Activated CD8-positive, alpha-beta memory T cell treated with anti-CD3 and anti-CD28 coated beads, Interleukin-2, amount 50 U/mL, for 24 hours (primary cell): Measurements from ENCODE around the gene ROBO1.

Source experiments
- DNase-seq: peaks from one replicate; pipeline ENCODE4 v3.0.0-alpha.2; 2020; ENCODE audit errors: extremely low read depth

Gene ROBO1

DNA sequence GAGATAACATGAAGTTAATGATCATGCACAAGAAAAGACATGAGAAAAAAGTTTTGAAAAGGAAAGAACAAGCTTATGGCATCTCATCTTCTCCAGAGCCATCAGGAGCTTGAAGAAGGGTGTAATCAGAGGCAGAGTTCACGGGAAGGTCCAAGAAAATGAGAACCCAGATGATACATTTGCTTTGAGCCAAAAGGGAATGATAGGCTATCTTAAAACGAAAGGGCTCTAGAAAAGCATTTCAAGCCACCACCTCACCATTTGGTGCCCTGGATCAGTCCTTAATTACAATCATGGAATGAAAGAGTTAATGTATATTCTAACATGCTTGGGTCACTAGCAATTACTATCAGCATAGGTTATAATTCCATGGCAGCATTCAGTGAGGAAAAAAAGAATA, 781.8 kb downstream of the ROBO1 start:
- DNase-seq: no peak

- DNase-seq: no peak
These were observed 788.8 kb downstream of the ROBO1 start for GRCh38 chr3:78979028-78979427.

DNA sequence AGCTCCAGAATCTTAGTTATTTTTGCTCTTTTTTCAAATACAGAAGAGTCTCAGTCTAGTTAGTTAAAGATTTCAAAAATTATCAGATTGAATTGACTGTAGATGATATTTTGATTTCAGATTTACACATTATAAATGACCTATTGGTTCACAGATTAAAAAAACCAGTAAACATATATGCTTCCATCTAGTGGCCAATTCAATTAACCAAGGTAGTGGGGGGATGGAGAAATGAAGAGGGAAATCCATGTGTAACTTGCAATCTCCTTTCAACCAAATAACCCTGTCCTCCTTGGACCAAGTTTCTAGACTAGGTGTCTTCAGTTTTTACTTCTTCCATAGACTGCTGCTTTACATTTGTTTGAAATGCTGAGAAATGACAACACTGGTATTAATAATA, 789.8 kb downstream of the ROBO1 start:
- no peak for DNase-seq

DNA sequence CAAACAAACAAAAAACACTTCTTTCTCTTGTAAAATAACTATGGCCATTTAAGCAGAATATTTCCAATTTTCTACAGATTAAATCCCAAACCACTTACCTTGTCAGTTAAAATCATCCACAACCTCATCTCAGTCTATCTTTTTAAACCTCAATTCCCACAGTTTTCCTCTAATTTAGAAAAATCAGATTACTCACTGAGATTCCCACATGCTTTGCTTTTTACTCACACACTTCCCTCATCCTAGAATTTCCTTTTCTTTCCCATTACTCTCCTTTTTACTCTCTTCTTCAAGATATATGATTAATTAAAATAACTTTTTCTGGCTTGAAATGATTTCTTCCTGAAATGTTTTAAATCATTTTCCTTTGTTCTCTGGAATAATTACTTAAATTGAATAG, 790.7 kb downstream of the ROBO1 start:
- no peak for DNase-seq

DNA sequence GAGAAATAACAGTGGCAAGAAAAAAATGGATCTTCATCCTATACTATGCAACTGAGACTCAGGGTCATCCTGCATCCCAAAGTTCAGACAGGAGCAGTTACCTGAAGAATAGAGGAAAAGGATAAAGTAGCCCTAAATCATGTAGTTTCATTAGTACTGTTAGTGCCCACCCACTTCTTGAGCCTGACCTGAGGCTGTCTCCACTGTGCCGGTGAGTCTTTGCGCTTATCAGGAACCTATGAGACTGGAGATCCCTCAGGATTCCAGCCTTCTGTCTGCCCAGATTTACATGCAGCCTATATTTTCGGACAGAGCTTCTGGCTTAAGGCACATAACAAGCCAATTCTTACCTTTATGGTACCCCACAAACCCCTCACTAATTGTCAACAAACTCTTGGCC, 791.6 kb downstream of the ROBO1 start:
- no peak for DNase-seq

DNA sequence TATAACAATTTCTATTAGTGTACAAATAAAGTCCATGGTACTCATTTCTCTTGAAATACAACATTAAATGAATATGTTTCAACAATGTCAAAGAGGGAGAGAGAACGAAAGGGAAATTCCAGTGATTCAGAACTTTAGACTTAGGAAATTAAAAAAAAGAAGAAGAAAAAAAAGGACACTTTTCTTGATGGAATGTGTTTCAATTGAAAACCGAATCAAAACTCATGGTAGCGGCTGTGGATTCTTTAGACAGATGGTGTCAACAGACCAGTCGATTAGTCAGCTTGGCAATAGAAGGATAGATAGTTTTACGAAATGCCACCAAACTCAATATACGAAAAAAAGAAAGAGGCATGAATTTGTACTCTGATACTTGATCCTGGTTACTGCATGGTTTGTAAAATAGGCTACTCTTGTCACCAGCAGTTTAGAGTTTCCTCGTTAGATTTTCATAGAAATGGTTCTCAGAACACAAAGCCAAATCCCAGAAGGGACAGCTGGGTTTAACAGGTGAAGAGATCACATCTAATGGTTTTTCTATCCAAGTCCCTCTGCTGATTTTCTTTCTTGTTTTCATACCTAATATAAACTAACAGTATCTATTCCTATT, 793.5 kb downstream of the ROBO1 start:
- DNase-seq: no peak

GRCh38 chr3:78972617-78973301, 795.0 kb downstream of the ROBO1 start:
- DNase-seq: no peak

DNA sequence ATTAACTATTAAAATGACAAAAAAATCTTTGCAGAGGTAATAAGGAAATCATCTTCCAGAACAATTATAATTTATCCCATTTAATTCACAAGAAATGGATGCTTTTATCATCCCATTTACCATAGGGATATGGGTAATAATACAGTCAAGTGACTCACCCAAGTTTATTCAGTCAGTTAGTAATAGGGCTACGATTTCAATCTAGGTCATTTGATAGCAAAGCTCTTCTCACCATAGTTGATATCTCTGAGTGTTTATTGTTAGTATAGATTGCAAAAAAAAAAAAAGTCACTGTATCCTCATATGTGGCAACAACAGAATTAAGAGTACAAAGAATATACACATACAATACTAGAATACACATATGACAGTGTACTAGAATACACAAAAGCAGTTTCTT, 797.1 kb downstream of the ROBO1 start:
- DNase-seq: no peak

- no peak for DNase-seq
These were observed 798.3 kb downstream of the ROBO1 start for GRCh38 chr3:78969483-78969882.

DNA sequence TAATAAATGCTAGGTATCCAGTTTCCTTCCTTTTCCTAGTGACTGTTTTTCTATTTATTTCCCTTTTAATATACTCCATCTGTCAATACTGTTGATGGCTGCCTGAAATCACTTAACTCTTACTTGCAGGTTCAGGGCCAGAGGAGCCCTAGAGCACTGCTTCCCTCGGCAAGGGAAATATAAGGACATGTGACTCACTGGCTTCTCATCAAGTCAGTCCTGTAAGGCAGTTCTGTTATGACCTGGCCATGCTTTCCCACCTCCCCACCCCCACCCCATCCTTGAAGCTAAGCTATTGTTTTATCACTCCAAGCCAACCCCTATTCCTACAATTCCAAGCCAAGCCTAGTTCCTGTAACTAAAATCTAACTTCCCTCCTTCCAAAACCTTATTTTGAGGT, 800.7 kb downstream of the ROBO1 start:
- DNase-seq: no peak

DNA sequence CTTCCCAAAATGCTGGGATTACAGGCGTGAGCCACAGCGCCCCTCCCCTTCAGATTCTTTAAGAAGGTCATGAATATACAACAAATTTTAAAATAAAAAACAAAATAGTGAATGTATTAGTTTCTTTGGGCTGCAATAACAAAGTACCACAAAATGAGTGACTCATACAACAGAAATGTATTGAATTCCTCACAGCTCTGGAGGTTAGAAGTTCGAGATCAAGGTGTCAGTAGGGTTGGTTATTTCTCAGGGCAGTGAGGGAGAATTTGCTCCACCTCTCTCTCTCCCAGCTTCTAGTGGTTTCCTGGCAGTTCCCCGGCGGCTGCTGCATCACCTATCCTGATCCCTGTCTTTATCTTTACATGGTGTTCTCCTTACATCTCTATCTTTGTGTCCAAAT, 804.0 kb downstream of the ROBO1 start:
- no peak for DNase-seq

GRCh38 chr3:78957456-78957855, 810.3 kb downstream of the ROBO1 start:
- DNase-seq: no peak

GRCh38 chr3:78951342-78951945, 816.4 kb downstream of the ROBO1 start:
- no peak for DNase-seq

DNA sequence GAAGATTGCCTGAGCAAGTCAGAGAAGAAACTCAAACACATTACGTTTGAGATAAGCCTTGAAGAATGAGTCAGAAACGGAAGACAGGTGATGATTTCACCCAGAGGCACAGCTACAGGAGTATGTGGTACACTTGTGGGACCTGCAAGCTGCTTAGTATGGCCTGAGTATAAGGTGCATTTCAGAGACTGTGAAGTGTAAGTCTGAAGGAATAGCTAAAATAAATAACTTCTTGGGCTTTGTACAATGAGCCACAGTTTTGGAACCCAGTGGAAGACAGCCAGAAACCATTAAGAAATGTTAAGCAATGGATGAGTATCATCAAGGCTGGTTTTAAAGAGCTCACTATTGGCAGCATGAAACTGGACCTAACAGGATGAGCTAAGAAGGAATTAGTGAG, 826.2 kb downstream of the ROBO1 start:
- no peak for DNase-seq

GRCh38 chr3:78940626-78941025, 827.2 kb downstream of the ROBO1 start:
- DNase-seq: no peak

DNA sequence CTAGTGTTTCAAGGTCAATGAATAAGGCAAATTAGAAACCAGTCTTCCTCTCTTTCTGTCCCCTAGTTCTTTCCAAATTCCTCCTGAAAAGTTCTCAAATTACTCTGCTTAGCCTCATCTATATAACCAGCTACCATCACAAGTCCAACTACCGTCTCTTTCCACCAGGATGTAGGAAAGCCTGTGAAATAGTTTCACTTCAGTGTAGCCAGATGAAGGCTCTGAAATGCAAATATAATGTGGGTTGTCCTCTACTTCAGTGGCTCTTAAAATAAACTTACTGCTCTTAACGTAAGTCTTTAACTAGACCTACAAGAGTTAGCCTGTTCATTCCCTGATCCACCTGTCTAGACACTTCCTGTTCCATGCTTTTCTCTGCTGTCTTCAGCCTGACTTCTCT, 827.7 kb downstream of the ROBO1 start:
- DNase-seq: no peak

- no peak for DNase-seq
These were observed 830.3 kb downstream of the ROBO1 start for GRCh38 chr3:78937475-78937874.

GRCh38 chr3:78927759-78928158, 840.0 kb downstream of the ROBO1 start:
- DNase-seq: no peak

GRCh38 chr3:78926523-78926922, 841.3 kb downstream of the ROBO1 start:
- no peak for DNase-seq

- DNase-seq: no peak
These were observed 843.1 kb downstream of the ROBO1 start for GRCh38 chr3:78924711-78925110.

DNA sequence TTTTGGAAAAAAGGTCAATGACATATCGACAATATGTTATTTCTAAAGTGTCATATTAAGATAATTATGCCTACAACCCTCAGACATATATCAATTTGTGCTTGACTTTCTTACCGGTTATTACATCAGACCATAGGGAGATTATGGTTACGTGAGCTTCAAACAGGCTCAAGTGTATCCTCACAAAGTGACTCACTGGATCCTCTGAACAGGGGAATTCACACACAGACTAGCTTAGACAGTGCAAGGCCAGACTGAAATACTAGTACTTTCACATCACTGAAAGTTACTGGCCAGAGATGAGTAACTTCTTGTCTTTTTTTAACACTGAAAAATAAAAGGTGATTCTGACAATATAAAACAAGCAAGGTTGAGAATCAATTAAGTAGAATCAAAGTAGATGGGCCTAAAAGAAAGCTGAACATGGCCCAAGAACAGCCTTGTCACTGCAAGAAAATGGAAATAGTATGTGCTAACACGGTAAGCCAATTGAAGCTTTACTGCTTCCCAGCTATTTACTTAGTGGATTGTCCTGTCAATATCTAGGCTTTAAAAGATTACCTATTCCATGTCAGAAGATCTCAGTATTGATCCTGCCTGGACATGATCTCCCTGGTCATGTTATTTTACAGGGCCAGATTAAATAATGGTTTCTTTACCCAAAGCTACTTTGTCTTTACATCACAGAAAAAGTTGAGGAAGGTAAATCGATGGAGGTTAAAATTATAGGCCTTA, 848.6 kb downstream of the ROBO1 start:
- no peak for DNase-seq

DNA sequence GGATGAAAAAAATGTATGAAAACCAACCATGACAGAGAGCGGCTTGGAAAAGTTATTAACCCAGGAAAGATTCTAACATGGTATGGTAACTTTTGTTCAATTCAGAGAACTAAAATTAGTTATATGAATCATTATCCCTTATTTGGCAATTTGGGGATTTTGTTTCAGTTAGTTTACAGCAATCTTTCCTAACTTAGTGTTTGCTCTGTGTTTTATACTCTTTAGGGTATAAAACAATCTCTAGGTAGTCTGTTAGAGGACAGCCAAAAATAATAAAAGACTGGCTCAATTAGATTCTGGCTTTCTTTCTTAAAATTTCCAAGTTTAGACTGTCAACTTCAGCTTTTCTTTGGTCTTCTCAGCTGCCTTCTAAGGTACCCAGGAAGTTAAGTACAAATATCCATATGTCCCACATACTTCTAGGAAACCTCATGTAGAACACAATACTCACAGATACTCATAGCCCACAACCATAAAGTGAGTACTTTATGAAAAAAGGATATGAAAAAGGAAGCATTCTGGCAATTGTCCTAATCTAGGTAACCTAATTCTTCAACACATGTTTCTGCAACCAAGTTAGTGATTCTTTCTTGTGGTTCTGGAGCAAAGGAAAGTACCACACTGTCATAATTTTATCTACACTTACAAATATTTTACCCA, 849.3 kb downstream of the ROBO1 start:
- DNase-seq: no peak
